ENCODE measurements around the gene CAPN12. TPM values are rescaled to one million over a fixed set of nuclear protein-coding genes. Genes with fewer than 3 reads are reported as not detected.
A peak's percentile ranks its signal among the peaks of the same experiment; 100 is the strongest.

CAPN12 gene
- total RNA-seq, 4 donors from 2014 or later, result 0.42 TPM; not detected in 3

DNA sequence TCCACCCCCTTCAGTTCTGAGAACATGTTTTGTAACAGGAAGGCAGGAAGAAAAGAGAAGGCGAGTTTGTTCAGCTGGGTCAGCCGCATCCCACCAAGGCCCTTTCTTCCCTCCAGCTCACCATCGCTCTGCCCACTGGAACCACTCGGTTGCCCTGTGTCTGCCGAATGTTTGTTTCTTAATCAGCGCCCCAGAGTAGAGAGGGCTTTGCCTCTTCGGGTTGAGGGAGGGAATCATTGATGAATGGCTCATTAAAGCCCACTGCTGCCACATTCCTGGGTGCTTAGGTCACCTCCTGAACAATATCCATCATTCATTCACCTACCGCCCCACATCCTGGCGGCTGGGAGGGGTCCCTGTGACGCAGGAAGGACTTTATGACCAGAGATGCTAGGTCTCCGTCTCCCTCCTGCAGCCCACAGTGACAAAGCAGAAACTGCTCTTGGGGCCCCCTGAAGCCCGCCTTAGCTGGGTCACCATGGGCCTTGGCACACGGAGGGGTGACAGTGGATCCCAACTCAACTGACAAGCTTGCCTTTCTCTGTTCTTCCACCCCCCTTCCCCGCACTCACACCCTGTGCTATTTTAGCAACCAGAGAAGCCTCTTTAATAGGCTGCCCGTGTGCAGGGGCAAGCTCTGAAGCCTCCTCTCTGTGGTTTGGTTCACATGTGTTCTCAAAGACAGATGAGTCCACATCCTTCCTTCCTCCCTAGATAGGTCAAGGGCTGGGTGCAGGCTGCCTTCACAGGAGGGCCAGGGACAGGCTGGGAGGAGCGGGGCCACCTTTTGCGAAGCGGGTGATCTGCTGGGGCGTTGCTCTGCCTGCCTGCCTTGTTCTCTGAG is 50.7 kb downstream of the CAPN12 start:
- peak overlapping the region; percentile 89 to 98 (median 96) for H3K27ac ChIP-seq
- intact Hi-C loops (cut with DNase I; ENCODE audit: low total_unique reads), result loop anchor here (2.0 kb wide), 1 partner anchor 19 kb away; no protein-coding TSS in a partner anchor
- H3K36me3 ChIP-seq, result no peaks in the 10 kb centered on the region
- no peak for ATAC-seq
- in situ Hi-C loops (cut with MboI; ENCODE audit: low sequenced_read_pairs in 4 of 4), result loop anchor here in 1 of 4 donors (10.0 kb wide), 1 partner anchor 49 kb away; the partner anchor contains the start of gene ACTN4
- DNase-seq, result no peak
- H3K27me3 ChIP-seq, result no peaks in the 10 kb centered on the region
- H3K4me3 ChIP-seq, result no peak overlapping the region
- TF ChIP-seq, protein P1, sequence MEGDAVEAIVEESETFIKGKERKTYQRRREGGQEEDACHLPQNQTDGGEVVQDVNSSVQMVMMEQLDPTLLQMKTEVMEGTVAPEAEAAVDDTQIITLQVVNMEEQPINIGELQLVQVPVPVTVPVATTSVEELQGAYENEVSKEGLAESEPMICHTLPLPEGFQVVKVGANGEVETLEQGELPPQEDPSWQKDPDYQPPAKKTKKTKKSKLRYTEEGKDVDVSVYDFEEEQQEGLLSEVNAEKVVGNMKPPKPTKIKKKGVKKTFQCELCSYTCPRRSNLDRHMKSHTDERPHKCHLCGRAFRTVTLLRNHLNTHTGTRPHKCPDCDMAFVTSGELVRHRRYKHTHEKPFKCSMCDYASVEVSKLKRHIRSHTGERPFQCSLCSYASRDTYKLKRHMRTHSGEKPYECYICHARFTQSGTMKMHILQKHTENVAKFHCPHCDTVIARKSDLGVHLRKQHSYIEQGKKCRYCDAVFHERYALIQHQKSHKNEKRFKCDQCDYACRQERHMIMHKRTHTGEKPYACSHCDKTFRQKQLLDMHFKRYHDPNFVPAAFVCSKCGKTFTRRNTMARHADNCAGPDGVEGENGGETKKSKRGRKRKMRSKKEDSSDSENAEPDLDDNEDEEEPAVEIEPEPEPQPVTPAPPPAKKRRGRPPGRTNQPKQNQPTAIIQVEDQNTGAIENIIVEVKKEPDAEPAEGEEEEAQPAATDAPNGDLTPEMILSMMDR (IDR thresholded peaks at IDR 0.05 in 4 of 5, conservative IDR thresholded peaks at IDR 0.05 in 1 of 5), result no peak
- H3K9me3 ChIP-seq, result no peaks in the 10 kb centered on the region
- peaks cover 87 to 92% of the 10 kb centered on the region in 2 donors for H3K4me1 ChIP-seq

DNA sequence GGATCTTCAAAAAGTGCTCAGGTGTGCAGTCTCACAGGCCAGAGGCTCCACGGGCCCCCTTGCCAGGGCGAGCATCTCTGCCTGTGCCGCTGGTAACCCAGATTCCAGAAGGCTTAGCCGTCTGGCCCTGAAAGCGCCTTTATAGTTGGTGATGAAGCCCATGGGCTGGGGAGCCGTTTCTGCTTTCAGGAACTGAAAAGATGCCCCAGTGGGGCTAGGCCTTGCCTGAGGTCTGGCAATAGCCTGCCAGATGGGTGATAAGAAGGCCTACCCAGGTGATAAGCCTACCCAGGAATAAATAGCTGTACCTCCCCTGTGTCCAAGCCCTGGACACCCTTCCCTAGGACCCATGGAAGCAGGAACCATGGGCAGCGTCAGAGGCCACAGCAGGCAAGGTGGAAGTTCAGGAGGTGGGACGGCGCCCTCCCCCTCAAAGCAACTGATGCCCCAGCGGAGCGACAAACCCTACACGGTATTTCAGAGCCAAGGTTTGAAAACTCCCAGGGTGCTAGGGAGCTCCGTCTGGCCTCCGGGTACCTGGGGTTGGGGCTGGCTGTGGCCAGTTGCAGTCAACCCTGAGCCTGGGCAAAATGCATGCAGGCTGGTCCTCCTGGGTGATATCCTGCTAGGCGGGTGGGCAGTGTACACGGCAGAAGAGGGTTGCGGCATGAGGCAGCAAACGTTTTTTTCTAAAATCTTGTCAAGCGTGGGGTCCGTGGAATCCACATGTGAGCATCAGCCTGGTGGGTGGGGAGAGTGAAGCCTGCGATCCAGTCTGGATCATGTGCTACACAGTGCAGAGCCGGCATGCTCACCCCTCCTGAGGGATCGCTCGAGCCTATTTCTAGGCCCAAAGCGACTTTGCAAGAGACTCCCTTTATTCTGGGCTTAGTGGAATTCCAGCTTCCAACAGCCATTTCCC is 51.6 kb downstream of the CAPN12 start:
- Histone ChIP-seq H3K4me3 (no peak overlapping the region), H3K27me3 (no peaks in the 10 kb centered on the region), H3K27ac (peak overlapping the region; percentile 89 to 98 (median 96)), H3K9me3 (no peaks in the 10 kb centered on the region), H3K36me3 (no peaks in the 10 kb centered on the region), H3K4me1 (peaks cover 88 to 93% of the 10 kb centered on the region in 2 donors)
- in situ Hi-C loops (cut with MboI; ENCODE audit: low sequenced_read_pairs in 4 of 4), result loop anchor here in 1 of 4 donors (10.0 kb wide), 1 partner anchor 48 kb away; the partner anchor contains the start of gene ACTN4
- no peak for TF ChIP-seq POLR2A (IDR thresholded peaks at IDR 0.05)
- TF ChIP-seq, protein P1 (IDR thresholded peaks at IDR 0.05 in 4 of 5, conservative IDR thresholded peaks at IDR 0.05 in 1 of 5), result no peak
- ATAC-seq (no peak), DNase-seq (no peak)
- intact Hi-C loops (cut with DNase I; ENCODE audit: low total_unique reads), result no loop called here

DNA sequence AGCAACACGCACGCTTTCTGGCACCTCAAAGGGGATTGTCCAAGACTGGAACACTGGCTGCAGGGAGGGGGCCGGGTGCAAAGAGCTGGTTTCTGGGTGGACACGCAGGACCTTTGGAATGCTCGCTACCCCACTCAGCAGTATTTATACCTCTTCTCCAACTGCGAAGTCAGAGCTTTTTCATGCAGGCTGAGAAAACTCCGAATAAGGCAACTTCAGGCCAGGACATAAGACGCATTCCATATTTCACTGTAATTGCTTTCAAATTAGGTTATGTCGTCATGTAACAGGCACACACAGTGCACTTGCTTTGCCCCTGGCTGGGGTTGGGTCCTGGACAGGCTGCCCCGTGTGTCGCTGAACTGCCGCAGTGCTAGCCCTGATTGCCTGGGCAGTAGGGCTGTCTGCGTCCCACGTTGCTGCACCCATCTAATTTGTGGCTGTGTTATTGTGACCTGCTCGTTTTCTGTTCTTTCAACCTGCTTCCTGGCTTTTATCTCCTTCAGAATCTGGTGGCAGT is 52.3 kb downstream of the CAPN12 start:
- ATAC-seq, result peak; percentile 64 to 68
- DNase-seq, result peak; percentile 39 to 78
- H3K27ac ChIP-seq, result peak overlapping the region; percentile 89 to 98 (median 96)
- intact Hi-C loops (cut with DNase I; ENCODE audit: low total_unique reads) (no loop called here), in situ Hi-C loops (cut with MboI; ENCODE audit: low sequenced_read_pairs in 4 of 4) (loop anchor here in 1 of 4 donors (10.0 kb wide), 1 partner anchor 47 kb away; the partner anchor contains the start of gene ACTN4)
- peaks cover 86 to 90% of the 10 kb centered on the region in 2 donors for H3K4me1 ChIP-seq
- H3K4me3 ChIP-seq, result no peak overlapping the region
- TF ChIP-seq, protein P1 (IDR thresholded peaks at IDR 0.05 in 4 of 5, conservative IDR thresholded peaks at IDR 0.05 in 1 of 5), result no peak
- peak in 1 of 2 donors; percentile 32 for TF ChIP-seq POLR2A (IDR thresholded peaks at IDR 0.05)
- H3K36me3 ChIP-seq, result no peaks in the 10 kb centered on the region
- H3K9me3 ChIP-seq, result no peaks in the 10 kb centered on the region
- H3K27me3 ChIP-seq, result no peaks in the 10 kb centered on the region

DNA sequence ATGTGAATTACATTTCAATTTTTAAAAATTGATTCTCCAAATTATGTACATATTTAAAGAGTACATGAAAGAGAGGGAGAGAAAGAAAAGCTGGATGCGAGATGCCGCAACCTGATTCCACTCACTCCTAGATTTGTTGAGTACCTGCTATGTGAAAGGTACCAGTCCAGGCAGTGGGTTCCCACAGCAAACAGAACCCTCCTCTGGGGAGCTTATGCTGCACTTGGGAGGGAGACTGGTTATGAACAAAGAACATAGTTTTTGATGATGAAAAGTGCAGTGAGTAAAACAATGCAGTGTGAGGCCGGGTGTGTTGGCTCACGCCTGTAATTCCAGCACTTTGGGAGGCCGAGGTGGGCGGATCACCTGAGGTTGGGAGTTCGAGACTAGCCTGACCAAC is 53.4 kb downstream of the CAPN12 start:
- Histone ChIP-seq H3K4me1 (peaks cover 83 to 90% of the 10 kb centered on the region in 2 donors), H3K9me3 (no peaks in the 10 kb centered on the region), H3K36me3 (no peaks in the 10 kb centered on the region), H3K27ac (peak overlapping the region; percentile 89 to 98 (median 96)), H3K4me3 (no peak overlapping the region), H3K27me3 (no peaks in the 10 kb centered on the region)
- in situ Hi-C loops (cut with MboI; ENCODE audit: low sequenced_read_pairs in 4 of 4), result loop anchor here in 1 of 4 donors (10.0 kb wide), 1 partner anchor 46 kb away; the partner anchor contains the start of gene ACTN4
- ATAC-seq, result no peak
- intact Hi-C loops (cut with DNase I; ENCODE audit: low total_unique reads), result no loop called here
- TF ChIP-seq, protein P1 (IDR thresholded peaks at IDR 0.05 in 4 of 5, conservative IDR thresholded peaks at IDR 0.05 in 1 of 5), result no peak
- TF ChIP-seq POLR2A (IDR thresholded peaks at IDR 0.05), result no peak
- DNase-seq, result no peak
